Breast epithelium (tissue), 4 donors: Measurements from ENCODE around the gene POLR3G. TPM values are rescaled to one million over a fixed set of nuclear protein-coding genes. Genes with fewer than 3 reads are reported as not detected.

Experiments
- DNase-seq, 2 donors: peaks; one replicate each; pipeline ENCODE4 v3.0.0-alpha.2; 2019; ENCODE audit warnings: low spot score in 2 of 2
- H3K27ac ChIP-seq, 2 donors: fragments of 200-600 bp; sonication (generic) in 1 of 2; one replicate each; pipeline ENCODE4 v1.5.1; 2016 to 2019; ENCODE audit warnings: mild to moderate bottlenecking in 1 of 2
- H3K27me3 ChIP-seq, 2 donors: fragments of 200-600 bp; sonication (generic) in 1 of 2; one replicate each; pipeline versions ENCODE4 v1.5.1 to v1.6.0; 2017 to 2019; ENCODE audit warnings: control low read depth in 1 of 2, mild to moderate bottlenecking in 1 of 2
- H3K36me3 ChIP-seq: fragments of 200-600 bp; one replicate; pipeline ENCODE4 v1.5.1; 2019
- H3K4me1 ChIP-seq, 2 donors: fragments of 200-600 bp; sonication (generic); one replicate each; pipeline ENCODE4 v1.5.1; 2016 to 2019; ENCODE audit warnings: control low read depth in 1 of 2
- H3K4me3 ChIP-seq, 3 donors: fragments of 200-600 bp; sonication (generic); 1 replicate in 2 of 3; 2 replicates in 1 of 3; pipeline ENCODE4 v1.5.1; 2016 to 2019; ENCODE audit warnings: mild to moderate bottlenecking in 3 of 3, moderate library complexity in 2 of 3
- H3K9me3 ChIP-seq, 2 donors: fragments of 200-600 bp; sonication (generic) in 1 of 2; one replicate each; pipeline ENCODE4 v1.5.1; 2016 to 2019; ENCODE audit warnings: control low read depth in 1 of 2
- POLR2A ChIP-seq: fragments of 450-650 bp; IDR thresholded peaks from one replicate; pipeline ENCODE4 v1.6.1; 2016; ENCODE audit warnings: antibody characterized with exemption, mild to moderate bottlenecking, moderate library complexity
- POLR2AphosphoS5 ChIP-seq, 3 donors: sonication (generic); formaldehyde crosslinking; IDR thresholded peaks; one replicate each; pipeline ENCODE4 v1.6.1; 2017; ENCODE audit warnings: antibody characterized with exemption in 3 of 3
- intact Hi-C: fragments of 100-400 bp; cut with DNase I; formaldehyde crosslinking; loops from one replicate; pipeline ENCODE4 v1.15.1; 2023; ENCODE audit warnings: low total_unique reads
- total RNA-seq, 3 donors: library from RNA; depleted of rRNA; stranded (reverse); fragments of >200 nt; gene quantifications; one replicate each; pipeline ENCODE4 v1.1.0, GENCODE V29; 2016
- TF ChIP-seq, protein P1 (sequence below), 3 donors: fragments of 450-650 bp; IDR thresholded peaks; one replicate each; pipeline ENCODE4 v1.5.1; 2016 to 2017; ENCODE audit warnings: antibody characterized with exemption in 3 of 3, mild to moderate bottlenecking in 3 of 3, moderate library complexity in 3 of 3

POLR3G gene
- total RNA-seq, 3 donors from 2014 or later: 2.0 to 4.8 (median 2.4) TPM

DNA sequence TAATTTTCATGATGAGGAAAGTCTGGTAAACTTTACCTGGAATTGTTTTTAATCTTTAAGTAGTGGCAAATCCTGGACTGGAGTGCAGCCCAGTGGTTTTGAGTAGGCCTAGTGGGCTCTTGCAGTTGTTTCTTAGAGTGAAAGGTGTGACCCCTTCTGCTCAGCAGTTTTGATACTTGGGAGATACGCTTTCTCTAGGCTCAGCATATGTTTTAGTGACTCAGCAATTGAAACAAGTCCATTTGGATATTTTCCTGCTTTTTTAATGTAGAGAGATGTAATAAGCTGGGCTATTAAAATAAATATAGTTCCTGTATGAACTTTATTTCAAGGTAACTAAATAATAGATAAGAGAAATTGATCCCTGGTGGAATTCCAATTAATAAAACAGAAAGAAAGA, 6.0 kb downstream of the POLR3G start:
- intact Hi-C loops: no loop called here
- H3K9me3 ChIP-seq: no peaks in the 10 kb centered on the region
- DNase-seq: no peak
- H3K27me3 ChIP-seq: no peaks in the 10 kb centered on the region
- H3K36me3 ChIP-seq: no peaks in the 10 kb centered on the region
- no peak overlapping the region for H3K27ac ChIP-seq
- no peak overlapping the region for H3K4me3 ChIP-seq
- TF ChIP-seq, protein P1, sequence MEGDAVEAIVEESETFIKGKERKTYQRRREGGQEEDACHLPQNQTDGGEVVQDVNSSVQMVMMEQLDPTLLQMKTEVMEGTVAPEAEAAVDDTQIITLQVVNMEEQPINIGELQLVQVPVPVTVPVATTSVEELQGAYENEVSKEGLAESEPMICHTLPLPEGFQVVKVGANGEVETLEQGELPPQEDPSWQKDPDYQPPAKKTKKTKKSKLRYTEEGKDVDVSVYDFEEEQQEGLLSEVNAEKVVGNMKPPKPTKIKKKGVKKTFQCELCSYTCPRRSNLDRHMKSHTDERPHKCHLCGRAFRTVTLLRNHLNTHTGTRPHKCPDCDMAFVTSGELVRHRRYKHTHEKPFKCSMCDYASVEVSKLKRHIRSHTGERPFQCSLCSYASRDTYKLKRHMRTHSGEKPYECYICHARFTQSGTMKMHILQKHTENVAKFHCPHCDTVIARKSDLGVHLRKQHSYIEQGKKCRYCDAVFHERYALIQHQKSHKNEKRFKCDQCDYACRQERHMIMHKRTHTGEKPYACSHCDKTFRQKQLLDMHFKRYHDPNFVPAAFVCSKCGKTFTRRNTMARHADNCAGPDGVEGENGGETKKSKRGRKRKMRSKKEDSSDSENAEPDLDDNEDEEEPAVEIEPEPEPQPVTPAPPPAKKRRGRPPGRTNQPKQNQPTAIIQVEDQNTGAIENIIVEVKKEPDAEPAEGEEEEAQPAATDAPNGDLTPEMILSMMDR (IDR thresholded peaks at IDR 0.05): no peak
- no peak for TF ChIP-seq POLR2A
- H3K4me1 ChIP-seq: no peaks in the 10 kb centered on the region

DNA sequence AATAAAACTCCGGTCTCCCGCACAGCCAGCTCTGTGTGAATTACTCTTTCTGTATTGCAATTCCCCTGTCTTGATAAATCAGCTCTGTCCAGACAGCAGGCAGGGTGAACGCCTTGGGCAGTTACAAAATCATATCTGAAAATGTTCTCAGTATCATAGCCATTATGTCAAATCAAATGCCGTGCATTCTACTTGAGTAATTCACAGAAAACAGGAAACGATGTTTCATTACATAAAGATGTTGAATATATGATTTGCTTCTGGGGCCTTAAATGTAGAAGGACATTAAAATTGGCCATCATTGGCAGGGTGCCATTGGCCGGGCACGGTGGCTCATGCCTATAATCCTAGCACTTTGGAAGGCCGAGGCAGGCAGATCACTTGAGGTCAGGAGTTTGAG, 8.5 kb downstream of the POLR3G start:
- intact Hi-C loops: no loop called here
- Histone ChIP-seq H3K4me3 (no peak overlapping the region), H3K27ac (no peak overlapping the region), H3K4me1 (no peaks in the 10 kb centered on the region), H3K9me3 (no peaks in the 10 kb centered on the region), H3K36me3 (no peaks in the 10 kb centered on the region), H3K27me3 (no peaks in the 10 kb centered on the region)
- TF ChIP-seq POLR2AphosphoS5 (IDR thresholded peaks at IDR 0.05) (no peak), POLR2A (no peak)
- TF ChIP-seq, protein P1 (IDR thresholded peaks at IDR 0.05): no peak
- no peak for DNase-seq

DNA sequence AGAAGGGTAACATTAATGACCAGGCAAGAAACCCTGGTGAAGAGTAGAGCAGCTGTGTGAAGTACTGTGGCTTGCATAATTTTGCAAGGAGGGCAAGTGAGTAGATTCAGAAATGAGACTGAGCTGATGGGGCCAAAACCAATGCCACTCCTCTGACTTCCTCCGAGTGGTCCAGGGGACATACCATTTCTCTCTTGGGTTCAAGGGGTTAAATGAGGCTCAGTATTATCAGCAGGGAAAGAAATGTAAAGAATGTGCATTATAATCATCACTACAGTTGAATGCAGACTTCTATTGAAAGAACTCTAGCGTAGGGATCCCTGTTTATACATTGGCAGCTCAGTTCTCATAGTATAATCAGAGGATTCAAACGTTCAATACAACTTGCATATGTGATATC, 9.9 kb downstream of the POLR3G start:
- DNase-seq: no peak
- Histone ChIP-seq H3K4me3 (no peak overlapping the region), H3K27ac (no peak overlapping the region), H3K36me3 (no peaks in the 10 kb centered on the region), H3K4me1 (no peaks in the 10 kb centered on the region), H3K9me3 (no peaks in the 10 kb centered on the region), H3K27me3 (no peaks in the 10 kb centered on the region)
- no peak for TF ChIP-seq POLR2A
- no peak for TF ChIP-seq POLR2AphosphoS5 (IDR thresholded peaks at IDR 0.05)
- TF ChIP-seq, protein P1 (IDR thresholded peaks at IDR 0.05): no peak
- intact Hi-C loops: no loop called here

DNA sequence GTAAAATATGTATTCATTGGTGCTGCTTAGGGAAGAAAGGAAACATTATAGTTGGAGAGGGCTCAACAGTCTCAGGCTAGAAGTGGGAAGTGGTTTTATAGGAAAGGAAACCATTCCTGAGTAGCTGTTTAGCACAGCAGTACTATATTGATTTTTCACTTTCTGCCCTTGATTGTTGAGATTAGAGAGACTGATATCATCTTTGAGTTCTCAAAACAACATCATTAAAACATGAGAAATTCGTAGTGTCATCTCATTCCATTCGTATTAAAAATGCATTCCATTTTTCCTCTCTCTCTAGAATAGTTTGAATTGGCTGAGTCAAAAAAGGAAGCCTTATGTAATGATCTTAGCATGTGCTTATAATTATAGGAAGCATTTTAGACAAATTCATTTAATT, 14.1 kb downstream of the POLR3G start:
- no peak overlapping the region for H3K4me3 ChIP-seq
- no peaks in the 10 kb centered on the region for H3K36me3 ChIP-seq
- intact Hi-C loops: no loop called here
- DNase-seq: no peak
- H3K27me3 ChIP-seq: no peaks in the 10 kb centered on the region
- no peak for TF ChIP-seq POLR2AphosphoS5 (IDR thresholded peaks at IDR 0.05)
- no peak for TF ChIP-seq POLR2A
- TF ChIP-seq, protein P1 (IDR thresholded peaks at IDR 0.05): no peak
- no peak overlapping the region for H3K27ac ChIP-seq
- no peaks in the 10 kb centered on the region for H3K9me3 ChIP-seq
- no peaks in the 10 kb centered on the region for H3K4me1 ChIP-seq

DNA sequence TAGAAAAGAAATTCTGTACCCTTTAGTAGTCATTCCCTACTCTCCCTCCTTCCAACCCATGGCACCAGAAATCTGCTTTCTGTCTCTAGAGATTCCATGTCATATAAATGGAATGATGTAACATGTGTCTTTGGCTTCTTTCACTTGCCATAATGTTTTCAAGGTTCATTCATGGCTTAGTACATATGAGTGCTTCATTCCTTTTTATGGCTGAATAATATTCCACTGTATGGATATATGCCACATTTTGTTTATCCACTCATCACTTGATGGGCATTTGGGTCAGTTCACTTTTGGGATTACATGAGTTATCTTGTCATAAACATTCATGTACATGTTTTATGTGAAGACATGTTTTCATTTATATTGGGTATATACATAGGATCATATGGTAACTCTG, 19.4 kb downstream of the POLR3G start:
- H3K36me3 ChIP-seq: no peaks in the 10 kb centered on the region
- no peaks in the 10 kb centered on the region for H3K27me3 ChIP-seq
- TF ChIP-seq POLR2AphosphoS5 (IDR thresholded peaks at IDR 0.05): no peak
- TF ChIP-seq, protein P1 (IDR thresholded peaks at IDR 0.05): no peak
- no peak for TF ChIP-seq POLR2A
- H3K4me1 ChIP-seq: no peaks in the 10 kb centered on the region
- no peak overlapping the region for H3K4me3 ChIP-seq
- intact Hi-C loops: no loop called here
- no peak for DNase-seq
- H3K27ac ChIP-seq: no peak overlapping the region
- H3K9me3 ChIP-seq: no peaks in the 10 kb centered on the region
